H9 (cell line): ENCODE data around the gene CDH4. TPM values are rescaled to one million over a fixed set of nuclear protein-coding genes. Genes with fewer than 3 reads are reported as not detected.

Experiments
- DNase-seq: peaks from one replicate; pipeline ENCODE4 v3.0.0-alpha.2; 2017
- H2AFZ ChIP-seq: one replicate; pipeline ENCODE4 v1.6.1; 2013; ENCODE audit warnings: mild to moderate bottlenecking, low read length, control low read depth, moderate library complexity
- H2AK5ac ChIP-seq: 2 replicates; pipeline ENCODE4 v1.6.1; 2013; ENCODE audit warnings: low read length, control low read depth, mixed read lengths; ENCODE audit not compliant: insufficient read length
- H2BK120ac ChIP-seq: one replicate; pipeline ENCODE4 v1.6.1; 2013; ENCODE audit warnings: low read depth, mild to moderate bottlenecking, low read length, control low read depth, inconsistent platforms; ENCODE audit not compliant: poor library complexity, severe bottlenecking
- H2BK12ac ChIP-seq: 2 replicates; pipeline ENCODE4 v1.6.1; 2013; ENCODE audit warnings: low read length, control low read depth, mixed read lengths, low read depth; ENCODE audit not compliant: insufficient read length
- H2BK15ac ChIP-seq: 2 replicates; pipeline ENCODE4 v1.6.1; 2013; ENCODE audit warnings: low read depth, low read length, control low read depth
- H2BK20ac ChIP-seq: one replicate; pipeline ENCODE4 v1.6.1; 2013; ENCODE audit warnings: low read depth, mild to moderate bottlenecking, low read length, control low read depth, inconsistent platforms; ENCODE audit not compliant: poor library complexity, severe bottlenecking
- H2BK5ac ChIP-seq: 2 replicates; pipeline ENCODE4 v1.6.1; 2013; ENCODE audit warnings: low read length, control low read depth, mixed read lengths; ENCODE audit not compliant: insufficient read length
- H3K14ac ChIP-seq: 2 replicates; pipeline ENCODE4 v1.6.1; 2013; ENCODE audit warnings: low read length, control low read depth; ENCODE audit not compliant: insufficient read depth
- H3K18ac ChIP-seq: 2 replicates; pipeline ENCODE4 v1.6.1; 2013; ENCODE audit warnings: low read depth, mild to moderate bottlenecking, mixed read lengths, low read length, control low read depth; ENCODE audit not compliant: insufficient read length
- H3K23ac ChIP-seq: 2 replicates; pipeline ENCODE4 v1.6.1; 2013; ENCODE audit warnings: low read length, control low read depth, mixed read lengths, low read depth; ENCODE audit not compliant: insufficient read length
- H3K23me2 ChIP-seq: 2 replicates; pipeline ENCODE4 v1.6.1; 2013; ENCODE audit warnings: low read depth, mild to moderate bottlenecking, mixed read lengths, low read length, control low read depth; ENCODE audit not compliant: insufficient read length, poor library complexity, severe bottlenecking
- H3K27ac ChIP-seq: 2 replicates; pipeline ENCODE4 v1.5.1; 2013; ENCODE audit warnings: low read length, control low read depth, mixed read lengths, low read depth; ENCODE audit not compliant: insufficient read length
- H3K27me3 ChIP-seq: 2 replicates; pipeline ENCODE4 v1.6.1; 2013; ENCODE audit warnings: low read length, control low read depth, inconsistent platforms; ENCODE audit not compliant: insufficient read depth
- H3K4ac ChIP-seq: 2 replicates; pipeline ENCODE4 v1.6.1; 2013; ENCODE audit warnings: low read depth, mild to moderate bottlenecking, control low read depth, inconsistent platforms, low read length, moderate library complexity
- H3K4me1 ChIP-seq: 2 replicates; pipeline ENCODE4 v1.6.1; 2013; ENCODE audit warnings: low read length, control low read depth, inconsistent platforms; ENCODE audit not compliant: insufficient read depth
- H3K4me2 ChIP-seq: 2 replicates; pipeline ENCODE4 v1.6.1; 2013; ENCODE audit warnings: low read length, control low read depth, mixed read lengths; ENCODE audit not compliant: insufficient read length, insufficient read depth
- H3K56ac ChIP-seq: 2 replicates; pipeline ENCODE4 v1.6.1; 2013; ENCODE audit warnings: low read depth, mild to moderate bottlenecking, mixed read lengths, low read length, control low read depth; ENCODE audit not compliant: insufficient read length
- H3K79me1 ChIP-seq: 2 replicates; pipeline ENCODE4 v1.6.1; 2013; ENCODE audit warnings: low read depth, mild to moderate bottlenecking, moderate library complexity, low read length, control low read depth, inconsistent platforms; ENCODE audit not compliant: insufficient read depth, poor library complexity, severe bottlenecking
- H3K79me2 ChIP-seq: 2 replicates; pipeline ENCODE4 v1.6.1; 2013; ENCODE audit warnings: low read length, control low read depth, inconsistent platforms; ENCODE audit not compliant: insufficient read depth
- H3K9ac ChIP-seq: 2 replicates; pipeline ENCODE4 v1.6.1; 2013; ENCODE audit warnings: low read length, control low read depth, mixed read lengths; ENCODE audit not compliant: insufficient read length; ENCODE audit errors: extremely low read depth
- H3K9me3 ChIP-seq: one replicate; pipeline ENCODE4 v1.6.1; 2013; ENCODE audit warnings: low read depth, low read length, inconsistent platforms; ENCODE audit not compliant: control insufficient read depth
- H3T11ph ChIP-seq: one replicate; pipeline ENCODE4 v1.6.1; 2013; ENCODE audit warnings: mild to moderate bottlenecking, low read length, control low read depth, inconsistent platforms
- H4K20me1 ChIP-seq: one replicate; pipeline ENCODE4 v1.6.1; 2013; ENCODE audit not compliant: control insufficient read depth, insufficient read length, insufficient read depth
- H4K5ac ChIP-seq: 2 replicates; pipeline ENCODE4 v1.6.1; 2013; ENCODE audit warnings: low read depth, mild to moderate bottlenecking, mixed read lengths, low read length, control low read depth; ENCODE audit not compliant: insufficient read length
- H4K8ac ChIP-seq: replicated peaks from 2 replicates; pipeline ENCODE4 v1.6.1; 2013; ENCODE audit warnings: low read length, control low read depth, mixed read lengths, low read depth; ENCODE audit not compliant: insufficient read length
- H4K91ac ChIP-seq: 2 replicates; pipeline ENCODE4 v1.6.1; 2013; ENCODE audit warnings: low read depth, mild to moderate bottlenecking, moderate library complexity, mixed read lengths, low read length, control low read depth; ENCODE audit not compliant: insufficient read length
- H3K27ac Mint-ChIP-seq, 3 experiments: 2 replicates in 2 of 3; 3 replicates in 1 of 3; pipeline ENCODE4 v1.8.0; 2020 to 2021; ENCODE audit warnings: mixed read lengths in 3 of 3, mild to moderate bottlenecking in 1 of 3, moderate library complexity in 1 of 3
- H3K27me3 Mint-ChIP-seq: 2 replicates; pipeline ENCODE4 v1.8.0; 2021; ENCODE audit warnings: low read depth, mild to moderate bottlenecking, moderate library complexity, mixed read lengths
- H3K36me3 Mint-ChIP-seq, 3 experiments: 2 replicates in 2 of 3; 3 replicates in 1 of 3; pipeline ENCODE4 v1.8.0; 2020 to 2021; ENCODE audit warnings: low read depth in 3 of 3, mixed read lengths in 3 of 3; ENCODE audit not compliant: insufficient read depth in 1 of 3
- H3K4me1 Mint-ChIP-seq, 2 experiments: 2 replicates each; pipeline ENCODE4 v1.8.0; 2020; ENCODE audit warnings: mixed read lengths in 2 of 2
- H3K4me3 Mint-ChIP-seq, 2 experiments: 2 replicates in 1 of 2; 3 replicates in 1 of 2; pipeline ENCODE4 v1.8.0; 2020 to 2021; ENCODE audit warnings: mild to moderate bottlenecking in 2 of 2, mixed read lengths in 2 of 2, moderate library complexity in 1 of 2
- H3K9me3 Mint-ChIP-seq, 2 experiments: 2 replicates in 1 of 2; 3 replicates in 1 of 2; pipeline ENCODE4 v1.8.0; 2020; ENCODE audit warnings: mild to moderate bottlenecking in 2 of 2, mixed read lengths in 2 of 2, moderate library complexity in 1 of 2
- CTCF ChIP-seq: fragments of 200-600 bp; sonication (generic); conservative IDR thresholded peaks from 3 replicates; pipeline ENCODE4 v1.8.0; 2021; ENCODE audit warnings: antibody characterized with exemption, mild to moderate bottlenecking
- WGBS: extraction: QIAGEN DNeasy Blood & Tissue Kit; methylation state at CpG from one replicate; pipeline ENCODE4 v1.1.7; 2013; ENCODE audit warnings: missing lambda C conversion rate, low lambda C conversion rate, mixed read lengths; ENCODE audit not compliant: insufficient read length; ENCODE audit errors: extremely low coverage; 5-methylcytosine and 5-hydroxymethylcytosine counted together
- total RNA-seq: library from RNA; stranded (reverse); gene quantifications from 2 replicates; pipeline ENCODE4 v1.2.1, GENCODE V29; 2021

The CDH4 gene
- total RNA-seq, 1 experiment from 2014 or later, result 3.0 TPM

GRCh38 chr20:61564628-61565027 lies 312.6 kb downstream of the CDH4 start:
- Histone ChIP-seq H2BK5ac (no peak overlapping the region), H3K27ac (no peak overlapping the region), H3K79me2 (no peaks in the 10 kb centered on the region), H3K56ac (no peak overlapping the region), H4K5ac (no peak overlapping the region), H3K4me1 (peaks cover 6% of the 10 kb centered on the region; the same call in 1 of the 2 replicates), H3K27me3 (peaks cover 3% of the 10 kb centered on the region; the same call in 1 of the 2 replicates), H2BK20ac (no peak overlapping the region), H4K8ac (no peak overlapping the region), H3K14ac (no peak overlapping the region), H3K9me3 (no peaks in the 10 kb centered on the region), H3K23ac (no peak overlapping the region), H3K23me2 (no peaks in the 10 kb centered on the region), H2BK12ac (no peak overlapping the region), H4K91ac (no peak overlapping the region), H2BK120ac (no peak overlapping the region), H3K4me2 (no peak overlapping the region), H3T11ph (no peak overlapping the region), H3K4ac (no peak overlapping the region), H4K20me1 (no peaks in the 10 kb centered on the region), H3K9ac (no peak overlapping the region), H2AFZ (no peak overlapping the region), H3K18ac (no peak overlapping the region), H3K79me1 (no peaks in the 10 kb centered on the region), H2AK5ac (no peak overlapping the region), H2BK15ac (no peak overlapping the region)
- no peak for TF ChIP-seq CTCF
- H3K36me3 Mint-ChIP-seq, result peaks cover 0 to 6% (median 2%) of the 10 kb centered on the region in 3 experiments; a peak in 2 of 7 replicates
- H3K4me3 Mint-ChIP-seq, result no peak overlapping the region
- peaks cover 3 to 5% of the 10 kb centered on the region in 2 experiments; a peak in 4 of 5 replicates for H3K9me3 Mint-ChIP-seq
- peaks cover 44 to 47% of the 10 kb centered on the region in 2 experiments for H3K4me1 Mint-ChIP-seq
- DNase-seq, result no peak
- H3K27ac Mint-ChIP-seq, result no peak overlapping the region
- no CpG with 5 or more reads among the region's 8 CpGs for WGBS
- H3K27me3 Mint-ChIP-seq, result peaks cover 30% of the 10 kb centered on the region
